Transverse colon (tissue), 4 donors: Measurements from ENCODE around the gene KCNK10. TPM values are rescaled to one million over a fixed set of nuclear protein-coding genes. Genes with fewer than 3 reads are reported as not detected.

Source experiments
- DNase-seq: peaks from one replicate; pipeline ENCODE4 v3.0.0-alpha.2; 2019
- H3K27ac ChIP-seq, 4 donors: fragments of 200-600 bp; sonication (generic); 2 replicates each; pipeline ENCODE4 v1.5.1; 2016 to 2018; ENCODE audit warnings: inconsistent platforms in 4 of 4
- H3K27me3 ChIP-seq: fragments of 200-600 bp; sonication (generic); 2 replicates; pipeline ENCODE4 v1.5.1; 2017; ENCODE audit warnings: inconsistent platforms
- H3K36me3 ChIP-seq, 4 donors: fragments of 200-600 bp; sonication (generic); 2 replicates each; pipeline ENCODE4 v1.5.1; 2017 to 2019; ENCODE audit warnings: inconsistent platforms in 4 of 4
- H3K4me1 ChIP-seq, 4 donors: fragments of 200-600 bp; sonication (generic); 2 replicates each; pipeline ENCODE4 v1.5.1; 2017 to 2020; ENCODE audit warnings: inconsistent platforms in 4 of 4
- H3K4me3 ChIP-seq, 4 donors: fragments of 200-600 bp; sonication (generic); 1 replicate in 1 of 4; 2 replicates in 3 of 4; pipeline versions ENCODE4 v1.5.1 to v1.6.1; 2017 to 2019; ENCODE audit warnings: inconsistent platforms in 4 of 4
- H3K9me3 ChIP-seq, 2 donors: fragments of 200-600 bp; sonication (generic); 2 replicates each; pipeline ENCODE4 v1.5.1; 2017 to 2019; ENCODE audit warnings: inconsistent platforms in 2 of 2
- EP300 ChIP-seq: sonication (generic); formaldehyde crosslinking; IDR thresholded peaks from one replicate; pipeline ENCODE4 v1.6.1; 2017; ENCODE audit warnings: antibody characterized with exemption, low read depth
- POLR2A ChIP-seq: fragments of 450-650 bp; IDR thresholded peaks from one replicate; pipeline ENCODE4 v1.6.1; 2016; ENCODE audit warnings: antibody characterized with exemption, mild to moderate bottlenecking, moderate library complexity
- POLR2AphosphoS5 ChIP-seq, 3 donors: sonication (generic); formaldehyde crosslinking; IDR thresholded peaks; one replicate each; pipeline ENCODE4 v1.6.1; 2016; ENCODE audit warnings: antibody characterized with exemption in 3 of 3
- WGBS, 2 donors: methylation state at CpG; one replicate each; pipeline ENCODE4 v1.1.5; 2018; ENCODE audit warnings: low coverage in 1 of 2; 5-methylcytosine and 5-hydroxymethylcytosine counted together
- in situ Hi-C, 4 donors: fragments of 200-750 bp; cut with MboI; loops; one replicate each; pipeline versions ENCODE4 v1.15.0 to v1.15.1; 2017; ENCODE audit warnings: low sequenced_read_pairs in 3 of 4, low pct_ligation_motif_present in 1 of 4, low pct_unique_long_range_greater_than_20kb in 1 of 4
- intact Hi-C: fragments of 100-400 bp; cut with DNase I; formaldehyde crosslinking; loops from one replicate; pipeline ENCODE4 v1.15.1; 2023; ENCODE audit warnings: low total_unique reads
- total RNA-seq, 4 donors: library from RNA; depleted of rRNA; stranded (reverse); fragments of >200 nt; gene quantifications; one replicate each; pipeline ENCODE4 v1.1.0, GENCODE V29; 2016
- TF ChIP-seq, protein P1 (sequence below), 5 experiments: fragments of 200-600 bp in 3 of 5; fragments of 450-650 bp in 2 of 5; sonication (generic) in 3 of 5; IDR thresholded peaks; 1 replicate in 2 of 5; 2 replicates in 3 of 5; pipeline ENCODE4 v1.5.1; 2016 to 2017; ENCODE audit warnings: antibody characterized with exemption in 5 of 5, inconsistent platforms in 3 of 5, mild to moderate bottlenecking in 2 of 5, moderate library complexity in 1 of 5

The KCNK10 gene
- total RNA-seq, 4 donors from 2014 or later: 2.2 to 7.4 (median 3.2) TPM

DNA sequence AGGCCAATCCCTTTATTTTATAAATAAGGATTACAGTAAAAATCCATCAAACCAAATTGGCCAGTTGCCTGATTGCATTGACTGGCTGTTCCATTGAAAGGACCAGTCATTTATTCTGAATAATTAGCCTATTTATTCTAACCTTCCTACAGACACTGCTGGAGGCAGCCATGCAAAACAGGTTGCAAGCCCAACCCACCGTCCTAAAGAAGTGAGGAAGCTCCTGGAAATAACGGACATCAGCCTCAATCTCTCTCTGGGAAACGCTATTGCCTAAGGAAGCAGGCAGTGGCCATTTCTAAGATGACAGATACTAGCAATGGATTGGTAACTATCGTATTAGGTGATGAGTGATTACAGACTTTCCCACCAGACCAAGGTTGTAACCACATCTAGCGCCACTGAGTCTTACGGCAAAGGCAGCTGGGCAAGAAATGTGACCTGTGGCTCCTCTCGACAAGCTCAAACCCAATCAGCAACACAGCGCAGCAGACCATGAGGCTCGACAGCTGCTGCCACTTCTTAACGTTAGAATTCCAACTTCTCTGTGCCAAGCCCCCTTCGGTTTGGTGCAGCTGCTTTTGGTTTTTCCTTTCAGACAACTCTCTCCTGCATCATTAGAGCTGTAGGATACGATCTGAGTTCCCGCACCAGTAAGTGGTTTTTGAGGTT is 134.2 kb downstream of the KCNK10 start:
- Histone ChIP-seq H3K9me3 (no peaks in the 10 kb centered on the region), H3K4me3 (peak overlapping the region in 2 of 4 donors; percentile 9 to 22), H3K27me3 (peaks cover 10% of the 10 kb centered on the region), H3K36me3 (no peaks in the 10 kb centered on the region), H3K27ac (no peak overlapping the region), H3K4me1 (peaks cover 0 to 14% (median 6%) of the 10 kb centered on the region in 4 donors)
- no peak for DNase-seq
- WGBS, 2 donors: 15% methylated on average over 13 of the region's 13 CpGs; no CpG with 5 or more reads in 1 of the 2 donors
- intact Hi-C loops (no loop called here), in situ Hi-C loops (loop anchor here in 2 of 4 donors (25.0 kb wide), 3 partner anchors 198 to 373 kb away; partner anchors contain the start of genes PTPN21 (in 1 of the 2), SPATA7 (in 1 of the 2) and ZC3H14 (in 1 of the 2))
- no peak for TF ChIP-seq POLR2A
- TF ChIP-seq, protein P1, sequence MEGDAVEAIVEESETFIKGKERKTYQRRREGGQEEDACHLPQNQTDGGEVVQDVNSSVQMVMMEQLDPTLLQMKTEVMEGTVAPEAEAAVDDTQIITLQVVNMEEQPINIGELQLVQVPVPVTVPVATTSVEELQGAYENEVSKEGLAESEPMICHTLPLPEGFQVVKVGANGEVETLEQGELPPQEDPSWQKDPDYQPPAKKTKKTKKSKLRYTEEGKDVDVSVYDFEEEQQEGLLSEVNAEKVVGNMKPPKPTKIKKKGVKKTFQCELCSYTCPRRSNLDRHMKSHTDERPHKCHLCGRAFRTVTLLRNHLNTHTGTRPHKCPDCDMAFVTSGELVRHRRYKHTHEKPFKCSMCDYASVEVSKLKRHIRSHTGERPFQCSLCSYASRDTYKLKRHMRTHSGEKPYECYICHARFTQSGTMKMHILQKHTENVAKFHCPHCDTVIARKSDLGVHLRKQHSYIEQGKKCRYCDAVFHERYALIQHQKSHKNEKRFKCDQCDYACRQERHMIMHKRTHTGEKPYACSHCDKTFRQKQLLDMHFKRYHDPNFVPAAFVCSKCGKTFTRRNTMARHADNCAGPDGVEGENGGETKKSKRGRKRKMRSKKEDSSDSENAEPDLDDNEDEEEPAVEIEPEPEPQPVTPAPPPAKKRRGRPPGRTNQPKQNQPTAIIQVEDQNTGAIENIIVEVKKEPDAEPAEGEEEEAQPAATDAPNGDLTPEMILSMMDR (IDR thresholded peaks at IDR 0.05): no peak
- TF ChIP-seq EP300: no peak
- no peak for TF ChIP-seq POLR2AphosphoS5 (IDR thresholded peaks at IDR 0.05)

DNA sequence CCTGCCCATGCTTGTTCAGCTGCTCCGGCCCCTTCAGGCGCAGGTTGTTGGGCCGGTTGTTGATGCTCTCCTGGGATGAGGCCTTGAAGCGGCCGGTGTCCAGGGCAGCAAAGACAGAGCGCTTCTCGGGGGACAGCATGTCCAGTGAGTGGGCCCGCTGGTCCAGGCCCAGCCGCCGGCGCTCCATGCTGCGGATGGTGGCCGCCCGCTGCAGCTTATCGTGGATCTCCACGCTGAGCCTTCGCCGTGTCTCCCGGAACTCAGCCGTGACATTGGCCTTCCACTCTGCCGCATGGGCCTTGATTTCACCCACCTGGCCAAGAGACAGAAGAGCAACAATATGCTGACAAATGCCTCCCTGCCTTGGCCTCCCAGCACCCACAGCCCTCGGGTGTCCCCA is 137.2 kb downstream of the KCNK10 start:
- in situ Hi-C loops (loop anchor here in 2 of 4 donors (25.0 kb wide), 3 partner anchors 201 to 376 kb away; partner anchors contain the start of genes PTPN21 (in 1 of the 2), SPATA7 (in 1 of the 2) and ZC3H14 (in 1 of the 2)), intact Hi-C loops (no loop called here)
- no peaks in the 10 kb centered on the region for H3K36me3 ChIP-seq
- WGBS, 2 donors: 70 to 91% methylated on average over 2 to 22 of the region's 22 CpGs
- no peak overlapping the region for H3K4me3 ChIP-seq
- H3K4me1 ChIP-seq: peaks cover 0 to 14% (median 6%) of the 10 kb centered on the region in 4 donors
- TF ChIP-seq POLR2AphosphoS5 (IDR thresholded peaks at IDR 0.05) (no peak), EP300 (no peak), POLR2A (no peak)
- TF ChIP-seq, protein P1 (IDR thresholded peaks at IDR 0.05): no peak
- no peak overlapping the region for H3K27ac ChIP-seq
- H3K27me3 ChIP-seq: no peaks in the 10 kb centered on the region
- no peak for DNase-seq
- no peaks in the 10 kb centered on the region for H3K9me3 ChIP-seq

GRCh38 chr14:88184956-88185355 is 138.1 kb downstream of the KCNK10 start:
- H3K4me3 ChIP-seq: no peak overlapping the region
- TF ChIP-seq POLR2A: no peak
- TF ChIP-seq, protein P1 (IDR thresholded peaks at IDR 0.05): no peak
- no peak for DNase-seq
- intact Hi-C loops (no loop called here), in situ Hi-C loops (loop anchor here in 2 of 4 donors (25.0 kb wide), 3 partner anchors 202 to 377 kb away; partner anchors contain the start of genes PTPN21 (in 1 of the 2), SPATA7 (in 1 of the 2) and ZC3H14 (in 1 of the 2))
- H3K27ac ChIP-seq: no peak overlapping the region
- no peaks in the 10 kb centered on the region for H3K27me3 ChIP-seq
- H3K36me3 ChIP-seq: no peaks in the 10 kb centered on the region
- no peaks in the 10 kb centered on the region for H3K9me3 ChIP-seq
- WGBS, 2 donors: 82 to 88% methylated on average over 5 to 8 of the region's 8 CpGs
- peaks cover 0 to 14% (median 6%) of the 10 kb centered on the region in 4 donors for H3K4me1 ChIP-seq

DNA sequence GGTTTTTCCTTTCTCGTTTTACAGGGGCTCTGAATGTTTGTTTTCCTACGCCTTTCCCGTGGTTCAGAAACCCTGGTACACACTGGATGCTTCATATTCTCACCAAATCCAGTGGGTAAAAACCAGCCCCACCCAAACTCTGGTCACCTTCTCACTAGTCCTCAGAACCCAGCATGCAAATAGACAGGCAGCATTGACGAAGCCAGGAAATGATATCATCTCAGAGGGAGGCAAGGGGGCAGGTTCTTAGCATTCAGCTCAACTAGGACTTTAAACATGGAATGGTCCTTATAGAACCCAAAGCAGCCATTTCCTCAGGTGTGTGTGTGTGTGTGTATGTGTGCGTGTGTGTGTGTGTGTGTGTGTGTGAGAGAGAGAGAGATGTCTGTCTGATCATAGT is 142.0 kb downstream of the KCNK10 start:
- Histone ChIP-seq H3K27ac (no peak overlapping the region), H3K4me1 (no peaks in the 10 kb centered on the region), H3K36me3 (no peaks in the 10 kb centered on the region), H3K9me3 (no peaks in the 10 kb centered on the region), H3K4me3 (no peak overlapping the region), H3K27me3 (no peaks in the 10 kb centered on the region)
- DNase-seq: no peak
- in situ Hi-C loops: loop anchor here in 2 of 4 donors (25.0 kb wide), 3 partner anchors 206 to 381 kb away; partner anchors contain the start of genes PTPN21 (in 1 of the 2), SPATA7 (in 1 of the 2) and ZC3H14 (in 1 of the 2)
- WGBS, 2 donors: 56 to 60% methylated on average over 1 to 5 of the region's 5 CpGs
- intact Hi-C loops: no loop called here
- TF ChIP-seq POLR2A (no peak), EP300 (no peak), POLR2AphosphoS5 (IDR thresholded peaks at IDR 0.05) (no peak)
- TF ChIP-seq, protein P1 (IDR thresholded peaks at IDR 0.05): no peak
